IMR-90 (cell line): ENCODE results near the gene CPN1. TPM values are rescaled to one million over a fixed set of nuclear protein-coding genes. Genes with fewer than 3 reads are reported as not detected.

Source experiments
- ATAC-seq: fragments of 200-7000 bp; cut with Tn5 transposase; 2 replicates; pipeline ENCODE4 v1.9.1; 2020; ENCODE audit warnings: low read depth, mild to moderate bottlenecking, moderate library complexity
- BruUV-seq: library from RNA; stranded (reverse); fragments of 400-500 nt; replicated peaks from 2 replicates; lab custom pipeline; 2021; lab: Mats Ljungman, UMichigan
- CTCF ChIA-PET: fragments of 300-600 bp; formaldehyde crosslinking; extraction: SDS; loops from one replicate; lab custom pipeline; 2021; ENCODE audit warnings: antibody characterized with exemption; lab: Yijun Ruan, JAX
- POLR2A ChIA-PET: fragments of 300-600 bp; sonication (Branson Sonifier 250); formaldehyde crosslinking; loops from one replicate; lab custom pipeline; 2022; ENCODE audit warnings: antibody characterized with exemption; ENCODE audit not compliant: unreplicated experiment; lab: Charles Lee
- DNase-seq: peaks from one replicate; pipeline ENCODE4 v3.0.0; 2013
- H2AFZ ChIP-seq: replicated peaks from 2 replicates; pipeline ENCODE3; 2013; ENCODE audit warnings: low read length, mild to moderate bottlenecking; ENCODE audit not compliant: poor library complexity
- H2AK5ac ChIP-seq: 2 replicates; pipeline ENCODE4 v1.6.1; 2013; ENCODE audit warnings: low read depth, low read length, inconsistent platforms
- H2AK9ac ChIP-seq: replicated peaks from 2 replicates; pipeline ENCODE3; 2013; ENCODE audit warnings: mild to moderate bottlenecking, low read depth, low read length, moderate library complexity; ENCODE audit not compliant: poor library complexity
- H2BK120ac ChIP-seq: 2 replicates; pipeline ENCODE4 v1.6.1; 2013; ENCODE audit warnings: low read depth, low read length, inconsistent platforms
- H2BK15ac ChIP-seq: 3 replicates; pipeline ENCODE4 v1.6.1; 2013; ENCODE audit warnings: low read depth, low read length, inconsistent platforms
- H2BK20ac ChIP-seq: 2 replicates; pipeline ENCODE4 v1.6.1; 2013; ENCODE audit warnings: low read depth, mild to moderate bottlenecking, inconsistent platforms, low read length, moderate library complexity
- H2BK5ac ChIP-seq: 2 replicates; pipeline ENCODE4 v1.6.1; 2013; ENCODE audit warnings: mild to moderate bottlenecking, low read depth, low read length, inconsistent platforms; ENCODE audit not compliant: poor library complexity, severe bottlenecking
- H3K14ac ChIP-seq: replicated peaks from 2 replicates; pipeline ENCODE4 v1.6.1; 2013; ENCODE audit warnings: low read depth, low read length, inconsistent platforms
- H3K18ac ChIP-seq: 2 replicates; pipeline ENCODE4 v1.6.1; 2013; ENCODE audit warnings: low read depth, low read length, control low read depth
- H3K23ac ChIP-seq: 2 replicates; pipeline ENCODE4 v1.6.1; 2013; ENCODE audit warnings: low read depth, low read length, inconsistent platforms
- H3K27ac ChIP-seq: 2 replicates; pipeline ENCODE4 v1.5.1; 2013; ENCODE audit warnings: mild to moderate bottlenecking, control low read depth, low read length; ENCODE audit not compliant: insufficient read depth
- H3K27me3 ChIP-seq: 2 replicates; pipeline ENCODE4 v1.6.1; 2013; ENCODE audit warnings: low read length; ENCODE audit not compliant: control insufficient read depth, insufficient read depth
- H3K36me3 ChIP-seq: 2 replicates; pipeline ENCODE4 v1.6.1; 2013; ENCODE audit warnings: low read length, mixed read lengths; ENCODE audit not compliant: control insufficient read depth, insufficient read depth
- H3K4ac ChIP-seq: 2 replicates; pipeline ENCODE4 v1.6.1; 2013; ENCODE audit warnings: low read depth, low read length, inconsistent platforms
- H3K4me1 ChIP-seq: 2 replicates; pipeline ENCODE4 v1.6.1; 2013; ENCODE audit warnings: low read length, mixed read lengths; ENCODE audit not compliant: control insufficient read depth, insufficient read depth
- H3K4me2 ChIP-seq: 2 replicates; pipeline ENCODE4 v1.6.1; 2013; ENCODE audit warnings: low read depth, mild to moderate bottlenecking, control low read depth, low read length, moderate library complexity
- H3K4me3 ChIP-seq: 2 replicates; pipeline ENCODE4 v1.5.1; 2013; ENCODE audit warnings: low read depth, mild to moderate bottlenecking, control low read depth, low read length, moderate library complexity; ENCODE audit not compliant: insufficient read depth
- H3K56ac ChIP-seq: 2 replicates; pipeline ENCODE4 v1.6.1; 2013; ENCODE audit warnings: low read length, inconsistent platforms; ENCODE audit not compliant: insufficient read depth; ENCODE audit errors: extremely low read depth
- H3K79me1 ChIP-seq, 2 experiments: 2 replicates each; pipeline ENCODE4 v1.6.1; 2013; ENCODE audit warnings: low read length in 2 of 2, inconsistent platforms in 1 of 2, low read depth in 1 of 2
- H3K9ac ChIP-seq: 2 replicates; pipeline ENCODE4 v1.6.1; 2013; ENCODE audit warnings: low read depth, low read length, control low read depth
- H3K9me1 ChIP-seq: 2 replicates; pipeline ENCODE4 v1.6.1; 2013; ENCODE audit warnings: low read length, inconsistent platforms; ENCODE audit not compliant: insufficient read depth
- H3K9me3 ChIP-seq: 2 replicates; pipeline ENCODE4 v1.6.1; 2013; ENCODE audit warnings: low read length; ENCODE audit not compliant: control insufficient read depth, insufficient read depth
- H4K20me1 ChIP-seq: 2 replicates; pipeline ENCODE4 v1.6.1; 2013; ENCODE audit warnings: low read length, inconsistent platforms; ENCODE audit not compliant: insufficient read depth
- H4K5ac ChIP-seq: 2 replicates; pipeline ENCODE4 v1.6.1; 2013; ENCODE audit warnings: mild to moderate bottlenecking, low read depth, low read length, control low read depth
- H4K8ac ChIP-seq, 2 experiments: 2 replicates each; pipeline ENCODE4 v1.6.1; 2013; ENCODE audit warnings: low read depth in 2 of 2, low read length in 2 of 2, control low read depth in 1 of 2, inconsistent platforms in 1 of 2
- H4K91ac ChIP-seq: 2 replicates; pipeline ENCODE4 v1.6.1; 2013; ENCODE audit warnings: low read depth, low read length, inconsistent platforms; ENCODE audit not compliant: insufficient read depth
- CEBPB ChIP-seq: IDR thresholded peaks from 2 replicates; pipeline ENCODE4 v1.6.1; 2012; ENCODE audit warnings: low read depth, low read length, improper control_type of control experiment
- CHD1 ChIP-seq: IDR thresholded peaks from 2 replicates; pipeline ENCODE4 v1.6.1; 2012; ENCODE audit warnings: low read depth, low read length, improper control_type of control experiment
- CTCF ChIP-seq: conservative IDR thresholded peaks from 2 replicates; pipeline ENCODE4 v1.5.1; 2012; ENCODE audit warnings: mild to moderate bottlenecking, low read depth, low read length, improper control_type of control experiment
- ELK1 ChIP-seq: fragments of 150-350 bp; IDR thresholded peaks from 2 replicates; pipeline ENCODE4 v1.6.1; 2016; ENCODE audit warnings: low read depth, mild to moderate bottlenecking, low read length, moderate library complexity, borderline replicate concordance
- FOS ChIP-seq: fragments of 150-350 bp; IDR thresholded peaks from 2 replicates; pipeline ENCODE4 v1.6.1; 2016; ENCODE audit warnings: low read depth, low read length
- MAZ ChIP-seq: IDR thresholded peaks from 2 replicates; pipeline ENCODE4 v1.6.1; 2012; ENCODE audit warnings: low read depth, mild to moderate bottlenecking, low read length, improper control_type of control experiment, moderate library complexity, borderline replicate concordance
- MXI1 ChIP-seq: IDR thresholded peaks from 2 replicates; pipeline ENCODE4 v1.6.1; 2012; ENCODE audit warnings: low read depth, mild to moderate bottlenecking, low read length, moderate library complexity, borderline replicate concordance
- NFE2L2 ChIP-seq: fragments of 150-350 bp; IDR thresholded peaks from 2 replicates; pipeline ENCODE4 v1.6.1; 2016; ENCODE audit warnings: low read depth, mild to moderate bottlenecking, low read length
- RCOR1 ChIP-seq: IDR thresholded peaks from 2 replicates; pipeline ENCODE4 v1.6.1; 2012; ENCODE audit warnings: mild to moderate bottlenecking, low read length, improper control_type of control experiment; ENCODE audit not compliant: insufficient replicate concordance
- RFX5 ChIP-seq: IDR thresholded peaks from 2 replicates; pipeline ENCODE4 v1.8.0; 2012; ENCODE audit warnings: low read depth, mild to moderate bottlenecking, low read length, moderate library complexity
- WGBS, 2 experiments: methylation state at CpG; one replicate each; pipeline versions ENCODE4 v1.1.5 to v1.1.7; 2013; ENCODE audit warnings: missing lambda C conversion rate in 2 of 2; ENCODE audit not compliant: insufficient read length in 1 of 2; ENCODE audit errors: extremely low coverage in 2 of 2; 5-methylcytosine and 5-hydroxymethylcytosine counted together
- dilution Hi-C: fragments of 300-500 bp; cut with HindIII; formaldehyde crosslinking; loops from one replicate; pipeline ENCODE4 v1.14.3; 2018; ENCODE audit warnings: low sequenced_read_pairs; ENCODE audit not compliant: unreplicated experiment
- in situ Hi-C: fragments of 300-500 bp; cut with MboI; formaldehyde crosslinking; loops from 3 replicates; pipeline ENCODE4 v1.14.3; 2019; ENCODE audit warnings: low sequenced_read_pairs, inconsistent platforms, mixed read lengths
- intact Hi-C: fragments of 100-400 bp; cut with micrococcal nuclease; formaldehyde crosslinking; loops from 2 replicates; pipeline ENCODE4 v1.10.0; 2022
- polyA plus RNA-seq, 3 experiments: library from polyadenylated mRNA; depleted of rRNA; stranded (reverse); fragments of >200 nt; gene quantifications; 2 replicates each; pipeline ENCODE4 v1.2.3, GENCODE V29; 2012; ENCODE audit warnings: low replicate concordance in 1 of 3
- total RNA-seq: library from RNA; depleted of rRNA; stranded (reverse); fragments of >200 nt; gene quantifications from 2 replicates; pipeline ENCODE4 v1.2.3, GENCODE V29; 2012
- TF ChIP-seq, protein P1 (sequence below): fragments of 150-350 bp; IDR thresholded peaks from 2 replicates; pipeline ENCODE4 v1.6.1; 2017; ENCODE audit warnings: mild to moderate bottlenecking, antibody characterized with exemption, low read length, low read depth

Gene CPN1
- total and polyA plus RNA-seq, 2 of the 4 experiments (the other 2 are of a cell fraction), result not detected

DNA sequence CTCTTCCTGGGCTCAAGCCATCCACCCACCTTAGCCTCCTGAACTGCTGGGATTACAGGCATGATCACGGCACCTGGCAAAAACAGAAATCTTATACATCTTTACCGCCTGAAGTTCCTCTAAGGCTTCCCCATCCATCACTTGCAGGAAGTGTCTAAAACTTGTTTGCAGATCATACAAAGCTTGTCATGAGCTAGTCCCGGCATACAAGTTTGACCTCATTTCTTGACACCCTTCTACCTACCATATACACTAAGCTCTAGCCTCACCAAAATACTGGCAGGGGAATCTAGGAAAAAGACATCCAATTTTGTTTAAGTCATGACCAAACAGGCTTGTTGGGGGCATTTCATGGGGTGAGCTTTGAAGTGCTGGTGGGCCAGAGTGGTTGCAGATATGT is 86.4 kb downstream of the CPN1 start (continued):
- TF ChIP-seq CEBPB (no peak), NFE2L2 (no peak)

DNA sequence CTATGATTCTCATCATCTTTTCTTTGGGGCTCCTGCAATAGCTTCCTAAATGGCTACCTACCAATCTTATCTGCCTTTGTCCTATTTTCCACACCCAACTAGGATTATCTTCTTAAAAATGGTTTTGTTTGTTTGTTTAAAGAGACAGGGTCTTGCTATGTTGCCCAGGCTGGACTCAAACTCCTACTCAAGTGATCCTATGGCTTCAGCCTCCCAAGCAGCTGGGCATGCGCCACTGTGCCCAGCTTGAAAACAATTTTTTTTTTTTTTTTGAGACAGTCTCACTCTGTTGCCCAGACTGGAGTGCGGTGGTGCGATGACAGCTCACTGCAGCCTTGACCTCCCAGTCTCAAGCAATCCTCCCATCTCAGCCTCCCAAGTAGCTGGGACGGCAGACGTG is 86.9 kb downstream of the CPN1 start:
- H3K27ac ChIP-seq, result no peak overlapping the region
- no peak overlapping the region for H2AK9ac ChIP-seq
- no peaks in the 10 kb centered on the region for H3K9me3 ChIP-seq
- no peak overlapping the region for H3K23ac ChIP-seq
- no peak overlapping the region for H3K4me3 ChIP-seq
- H2BK15ac ChIP-seq, result no peak overlapping the region
- peak overlapping the region; percentile 38 for H2BK5ac ChIP-seq
- ATAC-seq, result no peak
- peak overlapping the region; percentile 2; the same call in 1 of the 2 replicates for H2AK5ac ChIP-seq
- no peak overlapping the region for H3K14ac ChIP-seq
- no peak overlapping the region for H2BK20ac ChIP-seq
- WGBS, 2 experiments, result no CpG with 5 or more reads among the region's 5 CpGs
- H3K27me3 ChIP-seq, result no peaks in the 10 kb centered on the region
- no peaks in the 10 kb centered on the region for H3K36me3 ChIP-seq
- H3K4me1 ChIP-seq, result peaks cover 15% of the 10 kb centered on the region
- peaks cover 8% of the 10 kb centered on the region for H3K9me1 ChIP-seq
- in situ Hi-C loops (no loop called here), intact Hi-C loops (no loop called here), dilution Hi-C loops (no loop called here)
- H3K4ac ChIP-seq, result no peak overlapping the region
- no peak overlapping the region for H3K18ac ChIP-seq
- H4K20me1 ChIP-seq, result peaks cover 3% of the 10 kb centered on the region; the same call in 1 of the 2 replicates
- CTCF ChIA-PET, result interaction anchor here (0.6 to 0.8 kb wide), 2 partner anchors 18 to 125 kb away, joined by 3 read pairs; no protein-coding TSS in a partner anchor
- no peak overlapping the region for H4K91ac ChIP-seq
- no TSS peak for BruUV-seq
- TF ChIP-seq RCOR1 (no peak), CTCF (no peak), RFX5 (no peak), CEBPB (no peak), MXI1 (no peak), MAZ (no peak), FOS (no peak), CHD1 (no peak), ELK1 (no peak)
- TF ChIP-seq, protein P1, sequence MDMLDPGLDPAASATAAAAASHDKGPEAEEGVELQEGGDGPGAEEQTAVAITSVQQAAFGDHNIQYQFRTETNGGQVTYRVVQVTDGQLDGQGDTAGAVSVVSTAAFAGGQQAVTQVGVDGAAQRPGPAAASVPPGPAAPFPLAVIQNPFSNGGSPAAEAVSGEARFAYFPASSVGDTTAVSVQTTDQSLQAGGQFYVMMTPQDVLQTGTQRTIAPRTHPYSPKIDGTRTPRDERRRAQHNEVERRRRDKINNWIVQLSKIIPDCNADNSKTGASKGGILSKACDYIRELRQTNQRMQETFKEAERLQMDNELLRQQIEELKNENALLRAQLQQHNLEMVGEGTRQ, result no peak
- no peak overlapping the region for H2BK120ac ChIP-seq
- H4K5ac ChIP-seq, result no peak overlapping the region
- no peak overlapping the region for H3K9ac ChIP-seq
- no peak overlapping the region; the same call in 1 of the 2 replicates for H3K4me2 ChIP-seq
- DNase-seq, result no peak
- no peak overlapping the region for H3K56ac ChIP-seq
- H3K79me1 ChIP-seq, result peaks cover 11 to 60% of the 10 kb centered on the region in 2 experiments; a peak in 3 of 4 replicates
- no peak overlapping the region for H2AFZ ChIP-seq
- POLR2A ChIA-PET, result no interaction called here
- H4K8ac ChIP-seq, result 0 out of 4 replicates have a peak overlapping the region, but pooled peaks of 1 of the 2 experiments have one; percentile 33
